ENCODE results near the gene ZNF317.

The ZNF317 gene

DNA sequence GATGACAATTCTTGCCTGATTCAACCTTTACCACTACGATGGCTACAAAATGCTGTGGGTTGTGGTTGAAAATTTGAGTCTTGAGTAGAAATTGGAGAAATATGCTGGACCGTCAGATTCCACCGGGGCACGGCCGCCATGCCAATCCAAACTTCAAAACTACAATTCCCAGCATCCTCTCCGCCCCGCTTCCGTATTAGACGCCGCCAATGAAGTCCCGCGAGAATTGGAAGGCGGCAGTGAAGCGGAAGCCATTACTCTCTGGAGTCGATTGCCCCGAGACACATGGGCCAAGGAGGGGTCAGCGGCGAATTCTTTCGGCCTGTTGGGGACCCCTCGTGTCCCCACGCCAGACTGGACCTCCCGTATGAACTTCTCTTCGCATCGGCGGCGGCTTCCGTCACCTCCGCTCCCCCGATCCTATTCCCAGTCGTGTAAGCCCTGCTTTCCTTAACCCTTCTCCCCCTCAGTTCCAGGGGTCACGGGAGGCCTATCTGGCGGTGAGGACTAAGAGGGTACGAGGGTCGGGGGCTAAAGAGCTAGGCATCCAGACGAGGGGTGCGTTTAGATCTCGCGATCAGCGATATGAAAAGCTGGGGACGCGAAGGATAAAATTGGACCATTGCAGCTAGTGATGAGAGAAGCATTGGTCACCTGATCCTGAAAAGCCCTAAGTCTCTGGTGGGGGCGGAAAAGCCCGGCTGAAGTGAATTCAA is at the start of gene ZNF317:
TSS of gene ZNF317 (plus strand) at position 239 of the 716 bp plus-strand sequence. CDS start 15,620 bp downstream, outside the sequence.
- DNase-seq (ENCODE audit: low spot score), result peak; percentile 88

DNA sequence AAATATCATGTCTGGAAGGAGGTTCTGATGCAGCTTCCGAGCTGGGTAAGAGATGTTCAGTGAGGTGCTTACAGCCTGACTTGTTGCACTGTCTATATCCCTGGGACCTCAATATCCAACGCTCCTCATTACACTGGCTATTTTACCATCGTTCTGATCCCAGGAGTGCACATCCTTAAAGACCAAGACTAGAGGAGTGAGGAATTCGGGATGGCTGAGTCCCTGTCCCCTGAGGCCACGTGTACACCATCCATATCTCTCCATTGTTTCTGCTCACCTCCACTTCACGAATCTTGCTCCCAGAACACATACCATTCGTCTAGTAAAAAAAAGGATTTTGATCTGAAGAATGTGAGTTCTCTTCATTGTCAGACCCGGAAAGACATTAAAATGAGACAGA is 32.8 kb upstream of the ZNF317 start, which contains the start of gene OR7G2:
TSS of gene OR7G2 (minus strand) at position 101 of the 400 bp plus-strand sequence. CDS start 4,232 bp downstream, outside the sequence.
- no peak for DNase-seq (ENCODE audit: low spot score)

DNA sequence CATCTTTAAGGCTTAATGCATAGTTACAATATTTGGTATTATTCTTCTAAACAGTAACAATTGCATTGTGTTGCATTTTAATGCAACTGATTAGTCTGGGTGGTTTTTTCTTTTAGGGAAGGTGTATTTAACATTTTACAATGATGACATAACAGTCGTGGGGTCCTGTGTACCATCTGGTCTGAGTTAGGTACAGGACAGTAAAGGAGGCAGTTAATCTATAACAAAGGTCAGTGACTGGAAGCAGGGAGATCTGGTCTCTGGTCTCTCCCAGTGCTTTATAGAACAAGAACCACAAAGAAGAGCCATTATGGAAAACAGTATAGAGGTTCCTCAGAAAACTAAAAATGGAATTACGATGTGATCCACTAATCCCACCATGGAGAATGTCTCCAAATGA is 30.2 kb upstream of the ZNF317 start:
- no peak for DNase-seq (ENCODE audit: low spot score)

DNA sequence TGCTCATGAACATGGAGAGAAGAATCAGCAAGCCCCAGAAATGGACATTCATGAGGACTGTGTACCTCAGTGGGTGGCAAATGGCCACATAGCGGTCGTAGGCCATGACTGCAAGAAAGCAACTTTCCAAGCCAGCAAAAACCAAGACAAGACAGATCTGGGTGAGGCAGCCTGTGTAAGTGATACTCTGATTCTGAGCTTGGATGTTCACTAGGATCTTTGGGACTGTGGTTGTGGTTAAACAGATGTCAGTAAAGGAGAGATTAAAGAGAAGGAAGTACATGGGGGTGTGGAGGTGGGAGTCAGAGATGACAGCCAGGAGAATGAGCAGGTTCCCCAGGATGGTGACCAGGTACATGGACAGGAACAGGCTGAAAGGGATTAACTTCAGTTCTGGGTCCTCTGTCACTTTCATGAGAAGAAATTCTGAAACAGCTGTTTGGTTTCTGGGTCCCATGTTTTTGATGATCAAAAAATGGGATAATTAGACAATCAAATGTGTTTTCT is 24.8 kb upstream of the ZNF317 start, which contains the start of gene OR7G1:
TSS of gene OR7G1 (minus strand) at position 457 of the 507 bp plus-strand sequence. CDS start at position 457, 0 bp downstream.
- no peak for DNase-seq (ENCODE audit: low spot score)

DNA sequence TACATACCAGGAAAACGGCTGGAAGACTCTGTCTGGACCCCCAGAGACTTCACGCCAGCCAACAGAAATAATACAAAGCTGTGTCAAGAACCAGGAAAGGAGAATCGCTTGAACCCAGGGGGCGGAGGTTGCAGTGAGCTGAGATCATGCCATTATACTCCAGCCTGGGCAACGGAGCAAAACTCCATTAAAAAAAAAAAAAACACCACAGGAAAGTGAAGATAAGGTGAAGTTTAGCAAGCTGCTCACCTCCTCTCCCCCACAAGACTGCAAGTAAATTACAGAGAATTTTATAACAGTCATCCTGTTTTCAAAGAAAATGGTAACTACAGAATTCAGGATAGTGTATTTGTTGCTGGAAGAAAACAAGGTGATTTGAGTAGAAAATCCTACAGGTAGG is 23.6 kb upstream of the ZNF317 start:
- no peak for DNase-seq (ENCODE audit: low spot score)

DNA sequence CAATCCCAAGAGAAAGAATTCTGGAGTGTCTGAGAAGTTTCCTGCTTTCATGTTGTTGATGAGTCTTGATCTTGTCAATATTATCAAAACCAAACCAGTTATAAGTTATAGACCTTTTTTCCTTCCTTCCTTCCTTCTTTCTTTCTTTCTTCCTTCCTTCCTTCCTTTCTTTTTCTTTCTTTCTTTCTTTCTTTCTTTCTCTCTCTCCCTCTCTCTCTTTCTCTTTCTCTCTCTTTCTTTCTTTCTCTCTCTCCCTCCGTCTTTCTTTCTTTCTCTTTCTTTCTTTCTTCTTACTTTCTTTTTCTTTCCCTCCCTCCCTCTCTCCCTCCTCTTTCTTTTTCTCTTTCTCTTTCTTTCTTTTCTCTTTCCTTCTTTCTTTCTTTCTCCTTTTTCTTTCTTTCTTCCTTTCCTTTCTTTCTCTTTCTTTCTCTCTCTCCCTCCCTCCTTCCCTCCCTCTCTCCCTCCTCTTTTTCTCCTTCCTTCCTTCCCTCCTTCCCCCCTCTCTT is 13.2 kb upstream of the ZNF317 start, which contains the start of gene OR7G3:
TSS of gene OR7G3 (minus strand) at position 51 of the 506 bp plus-strand sequence. CDS start at position 51, 0 bp downstream.
- DNase-seq (ENCODE audit: low spot score), result no peak

DNA sequence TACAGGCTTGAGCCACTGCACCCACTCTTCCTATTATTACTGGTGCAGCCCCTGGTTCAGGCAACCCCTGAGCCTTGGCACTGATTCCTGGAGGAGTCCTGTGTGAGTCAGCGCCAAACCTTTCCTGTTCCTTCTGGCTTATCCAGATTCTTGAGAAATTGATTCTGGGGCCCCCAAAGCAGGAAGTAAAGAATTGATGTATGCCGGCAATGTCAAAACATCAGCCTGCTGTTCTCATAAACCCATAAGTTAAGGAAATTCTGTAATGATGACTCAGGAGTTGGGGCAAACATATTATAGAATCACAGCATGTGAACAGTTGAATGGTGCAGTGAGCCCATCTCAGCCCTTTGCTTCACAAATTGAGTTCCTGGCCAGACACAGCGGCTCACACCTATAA is 12.0 kb upstream of the ZNF317 start:
- no peak for DNase-seq (ENCODE audit: low spot score)

DNA sequence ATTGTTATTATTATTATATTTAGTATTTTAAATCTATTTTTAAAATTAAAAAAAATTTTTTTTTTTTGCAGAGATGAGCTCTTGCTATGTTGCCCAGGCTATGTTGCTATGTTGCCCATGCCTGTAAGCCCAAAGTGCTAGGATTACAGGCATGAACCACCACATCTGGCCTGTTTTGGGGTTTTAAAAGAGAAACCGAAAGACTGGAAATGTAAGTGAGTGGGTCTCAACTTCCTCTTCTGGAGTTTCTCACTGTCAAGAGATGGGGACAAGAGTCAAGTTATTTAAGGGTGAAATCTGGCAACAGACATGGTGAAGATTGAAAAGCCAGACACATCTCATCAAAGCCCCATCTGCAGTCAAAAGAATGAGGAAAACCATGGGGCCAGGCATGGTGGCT is 9.2 kb upstream of the ZNF317 start:
- no peak for DNase-seq (ENCODE audit: low spot score)

DNA sequence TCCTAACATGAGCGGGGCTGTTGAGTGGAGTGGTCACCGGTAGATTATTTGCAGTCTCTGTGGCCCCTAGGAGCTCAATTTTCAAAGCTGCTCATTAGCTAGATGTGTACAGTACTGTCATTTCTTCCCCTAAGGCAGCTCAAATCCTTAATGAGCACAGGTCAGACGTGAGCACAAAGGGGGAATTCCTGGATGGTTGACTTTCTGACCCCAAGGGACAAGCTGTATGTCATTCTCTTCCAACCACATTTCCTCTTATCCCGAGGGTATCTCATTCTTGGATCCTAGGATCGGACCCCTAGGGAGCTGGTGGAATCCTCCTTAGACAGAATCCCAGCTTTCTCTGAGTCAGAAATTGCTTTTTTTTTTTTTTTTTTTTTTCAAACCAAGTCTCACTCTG is 7.8 kb upstream of the ZNF317 start:
- no peak for DNase-seq (ENCODE audit: low spot score)

DNA sequence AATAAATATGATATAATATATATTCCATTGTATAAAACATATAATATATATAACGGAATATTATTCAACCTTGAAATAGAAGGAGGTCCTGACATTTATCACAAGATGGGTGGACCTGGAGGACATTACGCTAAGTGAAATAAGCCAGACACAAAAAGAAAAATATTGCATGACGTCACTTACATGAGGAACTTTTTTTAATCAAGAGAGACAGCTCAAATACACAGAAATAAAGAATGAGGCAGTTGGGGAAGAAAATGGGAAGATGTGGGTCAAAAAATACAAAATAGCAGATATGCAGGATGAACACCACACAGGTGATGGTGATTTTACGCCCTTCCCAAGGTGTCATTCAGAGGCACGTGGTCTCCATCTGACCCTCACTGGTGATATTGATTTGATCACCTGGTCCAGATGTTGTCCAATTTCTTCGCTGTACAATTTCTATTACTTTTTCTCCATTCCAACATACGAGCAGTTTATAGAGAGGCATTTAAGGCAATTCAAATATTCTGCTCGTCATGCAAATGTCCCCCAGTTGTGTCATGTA is 513 bp upstream of the ZNF317 start:
- no peak for DNase-seq (ENCODE audit: low spot score)

DNA sequence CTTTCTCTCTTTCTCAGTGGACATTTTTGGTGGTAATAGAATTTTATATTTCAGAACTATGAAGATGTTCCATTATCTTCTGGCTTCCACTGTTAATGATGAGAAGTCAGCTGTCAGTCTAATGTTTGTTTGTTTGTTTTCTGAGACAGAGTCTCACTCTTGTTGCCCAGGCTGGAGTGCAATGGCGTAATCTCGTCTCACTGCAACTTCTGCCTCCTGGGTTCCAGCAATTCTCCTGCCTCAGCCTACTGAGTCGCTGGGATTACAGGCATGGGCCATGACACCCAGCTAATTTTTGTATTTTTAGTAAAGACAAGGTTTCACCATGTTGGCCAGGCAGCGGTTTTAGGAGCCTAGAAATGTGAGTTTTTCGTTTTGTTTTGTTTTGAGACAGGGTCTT is 4.7 kb downstream of the ZNF317 start:
- no peak for DNase-seq (ENCODE audit: low spot score)

DNA sequence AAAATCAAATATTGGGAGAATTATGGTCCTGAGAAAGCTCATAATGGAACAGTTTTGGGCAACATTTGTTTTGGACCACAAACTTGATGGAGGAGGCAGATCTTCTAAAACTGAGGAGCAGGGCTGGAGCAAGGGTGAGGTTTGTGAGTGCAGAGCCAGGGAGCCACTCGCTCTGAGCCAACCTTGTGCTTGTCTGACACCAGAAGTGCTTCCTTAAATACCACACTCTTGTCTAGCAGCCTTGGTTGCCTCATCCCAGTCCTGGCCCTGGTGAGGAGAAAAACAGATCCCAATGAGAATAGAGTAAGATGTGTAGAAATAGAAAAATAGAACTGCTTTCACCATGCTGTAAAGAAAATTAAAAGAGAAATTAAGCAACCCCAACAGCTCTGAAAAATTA is 6.7 kb downstream of the ZNF317 start:
- no peak for DNase-seq (ENCODE audit: low spot score)

DNA sequence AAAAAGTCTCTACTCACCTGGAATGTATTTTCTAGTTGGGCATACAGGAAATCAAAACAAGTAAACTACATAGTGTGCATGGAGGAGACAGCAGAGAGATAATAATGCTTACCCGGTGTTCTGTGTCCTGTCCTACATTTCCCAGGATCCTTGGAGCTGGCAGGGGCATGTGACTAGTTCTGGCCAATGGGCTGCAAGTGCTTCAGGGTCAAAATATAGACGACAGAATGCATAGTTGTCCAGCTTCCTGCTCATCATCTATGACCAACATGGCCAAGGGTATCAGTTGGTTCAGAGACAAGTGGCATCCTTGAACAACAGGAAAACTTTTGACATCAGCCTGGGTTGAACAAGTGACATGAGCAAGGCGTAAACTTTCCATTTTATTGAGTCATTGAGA is 8.5 kb downstream of the ZNF317 start:
- DNase-seq (ENCODE audit: low spot score), result no peak

DNA sequence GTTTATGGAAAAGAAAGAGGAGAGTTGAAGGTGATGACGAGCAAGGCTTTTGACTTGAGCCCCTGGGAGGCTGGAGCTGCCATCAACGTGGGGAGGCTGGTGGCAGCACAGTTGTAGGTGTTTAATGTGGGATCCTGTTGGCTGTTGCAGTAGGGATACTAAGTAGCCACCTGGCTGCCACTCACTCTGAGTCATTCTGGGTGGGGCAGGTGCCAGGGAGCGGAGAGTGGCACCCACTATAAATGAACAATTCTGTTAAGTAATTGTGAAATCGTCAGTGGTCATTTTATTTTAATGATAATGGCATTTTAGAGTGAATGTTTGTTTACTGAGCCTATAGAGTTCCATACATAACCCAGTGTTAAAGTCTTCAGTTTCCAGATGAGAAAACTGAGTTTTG is 9.8 kb downstream of the ZNF317 start:
- no peak for DNase-seq (ENCODE audit: low spot score)

DNA sequence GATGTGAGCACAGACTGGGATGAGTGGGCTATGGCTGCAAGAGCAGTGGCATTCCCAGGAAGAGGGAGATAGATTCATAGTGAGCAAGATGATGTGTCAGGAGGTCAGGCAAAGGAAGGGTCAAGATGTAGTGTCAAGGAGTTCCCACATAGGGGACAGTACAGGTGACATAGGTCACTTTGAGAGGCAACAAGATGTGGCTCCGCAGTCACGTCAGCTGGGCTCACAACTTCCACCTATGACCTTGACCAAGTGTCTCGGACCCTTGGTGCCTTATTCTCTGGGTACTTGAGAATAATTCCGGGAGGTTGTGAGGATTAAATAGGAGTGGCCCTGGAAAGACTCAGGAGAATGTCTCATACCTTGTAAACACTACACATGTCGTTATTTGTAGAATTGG is 10.5 kb downstream of the ZNF317 start:
- DNase-seq (ENCODE audit: low spot score), result no peak

DNA sequence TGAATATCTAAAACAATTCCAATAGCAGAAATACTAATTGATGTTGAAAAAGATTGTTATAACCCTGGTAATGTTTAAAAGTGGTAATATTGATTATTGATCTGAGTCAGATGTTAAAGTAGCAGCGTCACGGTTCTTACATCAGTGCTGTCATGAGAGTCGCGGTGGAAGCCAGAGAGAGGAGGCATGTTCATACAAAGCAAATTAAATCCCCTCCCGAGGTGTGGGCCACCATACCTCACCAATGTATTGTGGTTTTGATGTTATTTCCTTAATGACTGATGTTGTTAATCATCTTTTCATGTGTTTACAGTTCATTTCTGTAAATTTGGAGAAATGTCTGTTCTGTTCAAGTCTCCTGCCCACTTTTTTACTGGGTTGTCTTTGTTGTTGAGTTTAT is 11.2 kb downstream of the ZNF317 start:
- no peak for DNase-seq (ENCODE audit: low spot score)

DNA sequence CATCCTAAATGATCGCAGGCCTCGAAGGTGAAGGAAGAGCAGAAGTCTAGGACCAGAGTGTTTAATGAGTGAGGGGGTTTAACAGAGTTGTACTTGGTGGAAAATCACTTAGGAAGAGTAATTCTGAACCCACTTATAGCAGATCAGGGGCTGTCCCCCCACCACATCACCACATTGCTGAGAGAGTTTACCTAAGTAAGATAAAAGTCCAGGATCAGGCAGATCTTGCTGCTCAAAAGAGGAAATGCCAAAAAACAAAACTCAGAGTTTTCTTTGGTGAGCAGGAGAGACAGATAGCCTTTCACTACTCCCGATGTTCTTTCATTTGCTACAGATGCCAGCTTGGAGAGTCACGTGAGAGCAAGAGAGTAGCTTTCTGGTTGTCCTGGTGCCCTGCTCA is 15.4 kb downstream of the ZNF317 start:
- no peak for DNase-seq (ENCODE audit: low spot score)

DNA sequence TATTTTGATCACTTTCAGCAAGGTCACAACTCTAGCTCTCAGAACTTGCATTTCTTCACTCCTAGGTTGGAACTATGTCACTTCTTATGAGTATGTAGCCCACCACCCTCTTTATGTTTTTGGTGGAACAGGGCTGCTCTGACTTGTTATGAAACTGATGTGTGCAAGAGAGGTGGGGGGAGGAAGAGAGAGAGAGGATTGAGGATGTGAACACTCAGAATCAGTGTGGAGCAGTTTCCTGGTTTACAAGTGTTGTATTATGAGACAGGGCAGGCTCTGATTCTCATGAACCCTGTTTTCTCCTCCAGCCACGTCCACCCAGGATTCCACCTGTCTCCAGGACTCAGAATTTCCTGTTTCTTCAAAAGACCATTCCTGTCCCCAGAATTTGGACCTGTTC is 16.1 kb downstream of the ZNF317 start:
- no peak for DNase-seq (ENCODE audit: low spot score)

DNA sequence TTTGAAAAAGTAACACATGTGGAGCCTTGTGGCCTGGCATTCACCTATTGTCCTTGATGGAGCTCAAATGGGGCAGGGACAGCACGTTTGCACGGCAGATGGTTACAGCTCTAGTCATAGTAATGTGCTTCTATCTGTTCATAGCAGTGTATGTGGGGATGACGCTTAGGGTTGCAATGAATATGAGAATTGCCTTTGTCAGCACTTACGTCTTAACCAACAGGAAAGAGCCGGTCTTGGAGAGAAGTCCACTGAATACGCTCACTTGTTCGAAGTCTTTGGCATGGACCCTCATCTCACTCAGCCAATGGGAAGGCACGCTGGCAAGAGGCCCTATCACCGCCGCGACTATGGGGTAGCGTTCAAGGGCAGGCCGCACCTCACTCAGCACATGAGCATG is 19.7 kb downstream of the ZNF317 start:
- DNase-seq (ENCODE audit: low spot score), result no peak

DNA sequence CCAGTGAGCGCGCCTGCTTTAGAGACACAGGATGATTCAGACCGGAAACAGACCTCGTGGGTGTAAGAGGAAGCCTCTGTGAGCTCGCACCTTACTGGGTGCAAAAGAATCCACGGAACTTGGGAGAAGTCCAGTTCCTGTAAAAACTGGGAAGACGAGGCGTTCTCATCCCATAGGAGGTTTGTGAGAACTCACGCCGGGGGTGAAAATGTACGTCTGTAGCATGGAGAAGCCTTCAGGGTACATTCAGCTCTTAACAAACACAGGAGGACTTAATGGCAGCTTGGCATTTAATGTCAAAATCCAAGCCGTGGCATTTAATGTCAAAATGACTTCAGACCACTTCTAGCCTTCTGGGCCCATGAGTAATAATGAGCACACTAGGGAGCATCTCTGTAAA is 21.2 kb downstream of the ZNF317 start:
- no peak for DNase-seq (ENCODE audit: low spot score)

DNA sequence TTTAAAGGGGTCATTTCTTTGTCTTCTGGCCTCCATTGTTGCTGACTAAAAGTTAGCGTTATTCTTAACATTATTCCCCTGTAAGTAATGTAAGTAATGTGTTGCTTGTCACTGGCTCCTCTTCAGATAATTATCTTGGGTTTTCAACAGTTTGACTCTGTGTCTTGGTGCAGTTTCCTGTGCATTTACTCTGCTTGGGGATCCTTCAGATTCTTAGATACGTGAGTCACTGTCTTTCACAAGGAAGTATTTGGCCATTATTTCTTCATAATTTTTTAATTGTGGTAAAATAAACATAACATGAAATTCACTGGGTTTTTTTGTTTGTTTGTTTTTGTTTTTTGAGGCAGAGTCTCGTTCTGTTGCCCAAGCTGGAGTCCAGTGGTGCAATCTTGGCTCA is 25.1 kb downstream of the ZNF317 start:
- no peak for DNase-seq (ENCODE audit: low spot score)

DNA sequence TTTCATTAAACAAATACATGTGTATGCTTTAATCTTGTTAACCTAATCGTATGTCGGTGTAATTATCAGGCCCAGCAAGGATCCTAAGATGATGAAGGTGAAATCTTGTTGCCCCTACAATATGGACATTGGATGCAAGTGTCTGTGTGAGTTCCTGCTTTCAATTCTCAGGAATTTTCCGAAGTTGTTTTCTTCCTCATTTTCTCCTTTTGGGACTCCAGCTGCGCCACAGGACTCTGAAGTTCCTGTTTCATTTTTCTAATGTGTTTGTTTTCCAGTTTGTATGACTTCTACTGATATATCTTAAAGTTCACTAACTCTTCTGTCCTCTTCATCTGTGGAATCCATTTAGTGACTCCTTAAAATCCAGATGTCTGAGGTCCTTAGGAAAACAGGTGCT is 26.6 kb downstream of the ZNF317 start:
- no peak for DNase-seq (ENCODE audit: low spot score)

DNA sequence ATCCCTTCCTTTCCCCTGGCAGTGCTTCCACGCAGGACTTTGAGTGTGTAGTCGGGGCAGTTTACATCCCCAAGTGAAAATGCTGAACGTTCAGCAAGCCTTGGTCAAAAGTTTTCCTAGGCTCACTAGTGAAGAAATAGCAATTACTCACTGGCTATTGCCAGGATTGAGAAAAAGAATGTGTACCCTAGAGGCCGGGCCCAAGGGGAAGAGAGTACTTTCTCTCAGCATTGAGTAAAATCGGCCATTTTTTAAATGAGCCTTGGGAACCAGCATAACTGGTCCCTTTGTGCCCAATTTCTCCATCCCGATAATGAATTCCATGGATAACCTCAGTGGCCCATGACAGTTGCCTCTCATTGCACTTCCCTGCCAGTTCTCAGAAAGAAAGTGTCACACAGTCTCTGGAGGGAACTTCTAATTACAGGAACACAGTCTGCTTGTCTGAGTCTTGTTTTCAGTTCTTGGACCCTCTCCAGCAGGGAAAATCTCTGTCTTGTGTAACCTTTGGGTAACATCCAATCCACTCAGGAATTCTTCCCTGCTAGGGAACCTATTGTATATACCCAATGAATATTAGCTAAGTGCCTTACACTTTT is 31.3 kb downstream of the ZNF317 start:
- DNase-seq (ENCODE audit: low spot score), result no peak

Measured in iPS-NIHi11 (cell line).